ENCODE data around the gene CHPT1.

Gene CHPT1

DNA sequence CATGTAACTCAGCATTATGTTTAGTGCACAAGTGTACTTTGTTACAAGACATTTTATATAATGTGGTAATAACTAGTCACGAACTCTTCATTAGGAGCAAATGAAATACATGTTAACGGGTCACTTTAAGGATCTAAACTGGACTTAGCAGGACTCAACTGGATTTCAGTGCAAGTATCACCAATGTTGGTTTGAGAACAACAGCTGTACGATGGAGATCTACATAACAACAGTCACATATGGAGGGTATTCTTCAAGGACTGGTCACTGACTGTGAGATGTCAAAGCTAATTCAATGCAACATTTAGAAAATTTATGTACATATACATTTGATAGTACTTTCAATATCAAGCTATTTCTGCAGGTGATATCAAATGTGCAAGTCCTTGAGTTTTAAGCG is 64.3 kb downstream of the CHPT1 start:
- TF ChIP-seq JUND (IDR thresholded peaks at IDR 0.05; ENCODE audit: low read depth) = no peak

DNA sequence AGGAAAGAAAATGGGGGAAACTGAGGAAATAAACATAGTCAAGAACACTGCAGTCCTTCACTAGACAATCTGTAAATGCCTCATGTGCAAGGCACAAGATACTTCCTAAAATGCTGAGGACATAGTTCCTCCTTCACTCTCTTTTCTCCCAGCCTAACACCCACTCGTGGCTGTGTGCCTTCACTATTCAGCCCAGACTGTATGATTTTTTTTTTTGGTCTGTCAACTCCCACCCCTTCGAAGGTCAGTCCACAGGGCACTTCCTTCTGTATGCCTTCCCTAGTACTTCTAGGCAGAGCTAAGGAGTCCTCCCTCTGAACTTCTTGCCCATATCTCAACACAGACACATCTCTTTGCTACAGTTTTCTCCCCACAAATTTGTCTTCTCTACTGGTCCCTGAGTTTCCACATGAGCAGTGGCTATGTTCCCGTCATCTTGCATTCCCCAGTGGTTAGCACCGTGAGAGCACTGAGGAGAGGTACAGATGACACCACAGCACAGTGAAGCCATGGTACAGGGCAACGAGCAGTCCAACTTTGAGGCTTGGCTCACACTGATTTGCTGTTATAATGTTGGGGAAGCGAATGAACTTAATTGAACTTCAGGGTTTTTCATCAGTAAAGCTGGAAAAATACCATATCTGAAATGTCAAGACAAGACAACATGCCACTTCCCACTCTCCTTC is 65.9 kb downstream of the CHPT1 start:
- TF ChIP-seq JUND (IDR thresholded peaks at IDR 0.05; ENCODE audit: low read depth) = no peak
- DNase-seq (ENCODE audit: low read depth in 1 of 2, low spot score in 1 of 2) = no peak
- in situ Hi-C loops (cut with HindIII; ENCODE audit: low pct_unique_long_range_greater_than_20kb, low sequenced_read_pairs) = no loop called here

More for the DNA sequence above, 64.3 kb downstream of the CHPT1 start:
- no peak for DNase-seq (ENCODE audit: low read depth in 1 of 2, low spot score in 1 of 2)
- in situ Hi-C loops (cut with HindIII; ENCODE audit: low pct_unique_long_range_greater_than_20kb, low sequenced_read_pairs) = no loop called here

DNA sequence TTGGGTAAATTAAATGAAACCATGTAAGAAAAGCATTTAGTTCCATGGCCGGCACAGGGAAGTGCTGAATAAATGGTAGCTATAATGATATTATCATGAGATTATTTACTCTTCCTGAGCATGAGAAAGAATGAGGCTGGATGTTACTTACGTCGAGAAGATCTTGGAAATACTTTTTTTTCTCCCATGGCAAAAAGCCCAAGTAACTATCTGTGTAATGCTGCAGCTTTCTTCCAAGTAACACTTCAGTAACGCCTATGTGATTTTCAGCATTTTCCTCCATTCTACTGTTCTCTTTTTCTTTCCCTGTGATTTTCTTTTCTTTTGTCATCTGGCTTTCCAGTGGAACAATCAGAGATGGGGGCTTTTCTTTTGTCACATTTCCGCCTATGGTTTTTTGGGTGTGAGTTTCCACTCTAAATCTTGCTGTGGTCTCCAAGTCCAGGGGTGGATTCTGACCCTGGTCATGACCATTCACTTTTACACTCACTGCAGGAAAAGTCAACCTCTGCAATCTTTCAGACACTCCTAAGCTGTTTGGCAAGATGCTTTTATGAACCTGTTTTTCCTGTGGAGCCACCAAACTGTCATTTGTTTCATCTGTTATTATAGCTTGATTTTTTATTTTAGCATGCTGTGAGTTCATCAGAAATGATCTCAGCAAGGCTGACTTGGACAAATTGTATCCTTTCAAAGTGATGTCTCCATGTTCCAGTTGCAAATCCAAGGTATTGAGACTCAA is 66.8 kb downstream of the CHPT1 start:
- in situ Hi-C loops (cut with HindIII; ENCODE audit: low pct_unique_long_range_greater_than_20kb, low sequenced_read_pairs) = no loop called here
- peak in 1 of 2 experiments; percentile 72 for DNase-seq (ENCODE audit: low read depth in 1 of 2, low spot score in 1 of 2)
- no peak for TF ChIP-seq JUND (IDR thresholded peaks at IDR 0.05; ENCODE audit: low read depth)

DNA sequence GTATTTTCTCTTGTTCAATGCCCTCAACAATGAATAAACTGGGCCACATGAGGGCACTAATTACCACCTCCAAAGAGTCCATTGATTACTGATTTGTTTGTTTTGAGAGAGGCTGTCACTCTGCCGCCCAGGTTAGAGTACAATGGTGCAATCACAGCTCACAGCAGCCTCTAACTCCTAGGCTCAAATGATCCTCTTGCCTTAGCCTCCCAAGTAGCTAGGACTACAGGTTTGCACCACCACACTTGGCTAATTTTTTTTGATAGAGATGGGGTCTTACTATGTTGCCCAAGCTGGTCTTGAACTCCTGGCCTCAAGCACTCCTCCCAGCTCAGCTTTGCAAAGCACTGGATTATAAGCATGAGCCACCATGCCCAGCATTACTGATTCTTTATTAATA is 70.1 kb downstream of the CHPT1 start:
- TF ChIP-seq JUND (IDR thresholded peaks at IDR 0.05; ENCODE audit: low read depth) = no peak
- no peak for DNase-seq (ENCODE audit: low read depth in 1 of 2, low spot score in 1 of 2)
- in situ Hi-C loops (cut with HindIII; ENCODE audit: low pct_unique_long_range_greater_than_20kb, low sequenced_read_pairs) = no loop called here

DNA sequence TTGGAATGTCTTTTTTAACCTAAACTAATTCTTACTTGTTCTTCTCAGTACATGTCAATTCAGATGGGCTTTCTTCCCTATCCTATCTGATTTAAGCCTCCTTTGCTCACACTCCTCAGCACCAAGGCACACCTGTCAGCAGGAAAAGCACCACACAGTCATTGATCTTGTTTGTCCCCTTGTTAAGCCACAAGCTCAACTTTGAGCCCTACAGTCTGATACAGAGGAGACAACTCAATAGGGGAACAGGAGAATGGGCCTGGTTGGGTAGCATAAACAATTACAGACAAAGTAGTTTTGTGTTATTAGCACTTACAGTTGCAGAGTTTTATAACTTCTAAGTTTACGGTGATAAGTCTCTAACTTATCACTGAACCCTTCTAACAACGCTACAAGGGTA is 71.3 kb downstream of the CHPT1 start:
- TF ChIP-seq JUND (IDR thresholded peaks at IDR 0.05; ENCODE audit: low read depth) = no peak
- in situ Hi-C loops (cut with HindIII; ENCODE audit: low pct_unique_long_range_greater_than_20kb, low sequenced_read_pairs) = no loop called here
- DNase-seq (ENCODE audit: low read depth in 1 of 2, low spot score in 1 of 2) = no peak

DNA sequence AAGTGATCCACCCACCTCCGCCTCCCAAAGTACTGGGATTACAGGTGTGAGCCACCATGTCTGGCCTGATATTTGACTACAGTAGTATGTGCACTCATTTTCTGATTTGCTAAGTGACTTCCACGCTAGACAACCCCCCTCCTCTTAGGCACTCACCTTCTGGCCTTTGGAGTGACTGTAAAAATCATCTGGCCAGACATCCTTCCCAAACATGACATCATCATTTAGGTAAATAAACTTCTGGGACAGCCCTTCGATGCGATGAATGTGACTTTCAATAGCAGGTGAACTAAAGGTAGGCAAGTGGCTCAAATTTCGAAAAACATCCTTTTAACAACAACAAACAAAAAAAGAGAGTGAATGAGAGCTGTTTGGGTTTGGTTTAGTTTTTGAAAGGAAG is 72.4 kb downstream of the CHPT1 start:
- in situ Hi-C loops (cut with HindIII; ENCODE audit: low pct_unique_long_range_greater_than_20kb, low sequenced_read_pairs) = no loop called here

DNA sequence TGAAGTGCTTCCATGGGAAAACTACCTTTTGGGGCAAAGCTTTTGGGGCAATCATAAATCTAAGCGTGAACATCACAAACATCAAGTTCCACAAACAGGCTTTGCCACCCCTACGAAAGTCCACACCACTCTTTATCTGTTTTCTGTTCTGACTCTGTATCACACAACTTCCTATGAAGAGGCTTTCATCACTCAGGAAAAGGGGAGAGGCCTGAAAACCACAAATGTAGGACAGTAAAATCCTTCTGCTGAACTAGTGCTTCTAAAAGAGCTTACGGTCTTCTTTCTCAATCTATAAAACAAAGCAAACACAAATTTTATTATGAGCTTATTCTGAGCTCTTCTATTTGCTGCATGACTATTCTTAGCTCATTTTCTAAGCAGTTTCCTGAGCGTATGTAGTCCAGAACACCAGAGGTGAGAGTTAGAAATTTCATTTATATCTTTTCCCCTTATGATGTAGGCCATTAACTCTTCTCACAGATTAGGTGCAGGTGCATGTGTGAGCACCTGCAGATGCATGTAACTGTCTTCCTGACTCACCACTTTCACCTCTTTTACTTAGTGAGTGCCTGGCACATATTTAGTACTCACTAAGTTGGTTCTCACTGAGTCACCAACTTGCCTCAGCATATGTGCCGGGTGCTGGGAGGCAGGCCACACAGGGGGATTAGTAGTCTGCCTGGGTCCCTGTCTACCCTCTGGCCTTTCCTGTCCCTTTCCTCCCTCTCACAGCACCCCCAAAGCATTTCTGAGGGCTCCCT is 74.8 kb downstream of the CHPT1 start:
- DNase-seq (ENCODE audit: low read depth in 1 of 2, low spot score in 1 of 2) = no peak
- in situ Hi-C loops (cut with HindIII; ENCODE audit: low pct_unique_long_range_greater_than_20kb, low sequenced_read_pairs) = no loop called here
- no peak for TF ChIP-seq JUND (IDR thresholded peaks at IDR 0.05; ENCODE audit: low read depth)

More for the DNA sequence above, 72.4 kb downstream of the CHPT1 start:
- no peak for TF ChIP-seq JUND (IDR thresholded peaks at IDR 0.05; ENCODE audit: low read depth)
- no peak for DNase-seq (ENCODE audit: low read depth in 1 of 2, low spot score in 1 of 2)

DNA sequence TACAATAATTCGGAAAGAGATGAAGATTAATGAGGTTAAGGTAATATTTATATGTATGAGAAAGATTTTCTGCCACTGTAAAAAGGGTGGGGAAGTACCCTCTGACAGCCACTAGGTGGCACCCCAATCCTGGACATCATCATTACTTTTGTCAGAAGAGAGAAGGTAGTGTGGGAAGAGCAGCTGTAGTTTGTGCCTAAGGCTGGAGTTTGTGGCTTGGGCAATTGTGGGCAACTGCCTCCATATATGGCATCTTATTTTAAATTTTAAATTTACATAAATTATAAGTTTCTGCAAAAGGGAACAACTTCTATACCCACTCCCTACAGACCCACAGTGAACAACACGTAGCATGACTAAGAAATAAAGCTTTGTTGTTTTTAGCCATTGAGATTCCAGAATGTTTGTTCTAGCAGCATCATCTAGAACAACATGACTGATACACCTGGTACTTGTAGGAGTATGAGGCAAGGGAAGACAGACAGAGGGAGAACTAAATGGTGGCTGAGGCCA is 76.3 kb downstream of the CHPT1 start:
- DNase-seq (ENCODE audit: low read depth in 1 of 2, low spot score in 1 of 2) = peak; percentile 70 to 83
- no peak for TF ChIP-seq JUND (IDR thresholded peaks at IDR 0.05; ENCODE audit: low read depth)
- in situ Hi-C loops (cut with HindIII; ENCODE audit: low pct_unique_long_range_greater_than_20kb, low sequenced_read_pairs) = no loop called here

DNA sequence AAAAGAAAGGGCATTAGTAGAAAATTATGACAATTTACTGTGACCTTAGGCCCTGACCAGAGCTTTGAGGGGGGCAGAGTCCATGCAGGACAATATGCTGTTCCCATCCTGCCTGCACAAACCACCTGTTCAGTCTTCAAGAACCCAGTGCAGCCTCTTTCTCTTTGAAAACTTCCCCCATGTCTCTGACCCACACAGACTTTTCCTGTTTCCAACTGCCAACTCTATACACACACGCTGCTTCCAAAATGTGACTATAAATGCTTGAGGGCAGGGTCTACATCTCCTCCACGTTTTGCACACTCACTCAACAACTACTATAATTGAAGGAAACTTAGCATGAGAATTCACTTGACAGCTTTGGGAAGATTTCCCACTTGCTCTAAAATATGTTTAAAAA is 78.4 kb downstream of the CHPT1 start:
- in situ Hi-C loops (cut with HindIII; ENCODE audit: low pct_unique_long_range_greater_than_20kb, low sequenced_read_pairs) = no loop called here
- no peak for DNase-seq (ENCODE audit: low read depth in 1 of 2, low spot score in 1 of 2)
- TF ChIP-seq JUND (IDR thresholded peaks at IDR 0.05; ENCODE audit: low read depth) = no peak

DNA sequence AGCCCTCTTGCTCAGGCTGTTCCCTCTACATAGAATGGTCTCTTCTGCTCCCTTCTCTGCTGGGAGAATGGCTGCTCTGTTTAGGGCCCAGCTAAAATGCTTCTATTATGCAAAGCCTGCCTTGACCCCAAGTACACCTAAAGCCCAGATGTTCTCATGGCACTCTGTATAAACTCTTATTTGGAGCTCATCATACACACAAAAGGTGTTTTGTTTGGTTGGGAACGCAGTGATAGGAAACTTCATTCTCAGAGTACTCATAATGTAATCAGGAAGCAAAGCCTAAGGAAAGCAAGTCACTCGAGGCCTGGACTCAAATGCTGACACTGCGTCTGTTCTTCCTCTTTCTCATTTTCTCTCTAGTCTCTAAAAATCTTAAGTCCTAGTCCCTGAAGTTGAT is 80.0 kb downstream of the CHPT1 start:
- in situ Hi-C loops (cut with HindIII; ENCODE audit: low pct_unique_long_range_greater_than_20kb, low sequenced_read_pairs) = no loop called here
- TF ChIP-seq JUND (IDR thresholded peaks at IDR 0.05; ENCODE audit: low read depth) = no peak
- DNase-seq (ENCODE audit: low read depth in 1 of 2, low spot score in 1 of 2) = no peak

DNA sequence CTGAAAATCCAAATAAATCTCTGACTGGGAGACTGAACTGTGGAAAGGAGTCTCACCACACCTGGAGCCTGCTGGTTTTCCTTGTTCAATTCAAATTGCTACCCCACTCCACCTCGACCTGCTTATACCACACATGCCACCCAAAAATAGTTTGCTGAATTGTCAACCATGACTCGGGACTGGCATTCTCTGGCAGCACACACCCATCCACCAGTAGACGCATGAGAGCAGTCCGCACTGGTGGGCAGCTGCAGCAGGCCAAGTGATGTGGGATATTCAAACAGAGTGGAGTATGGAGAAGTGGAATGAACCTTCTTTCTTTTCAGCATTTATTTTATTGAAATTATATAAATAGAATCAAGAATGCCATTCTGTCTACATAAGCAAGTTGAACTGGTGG is 80.5 kb downstream of the CHPT1 start:
- in situ Hi-C loops (cut with HindIII; ENCODE audit: low pct_unique_long_range_greater_than_20kb, low sequenced_read_pairs) = no loop called here
- no peak for DNase-seq (ENCODE audit: low read depth in 1 of 2, low spot score in 1 of 2)
- no peak for TF ChIP-seq JUND (IDR thresholded peaks at IDR 0.05; ENCODE audit: low read depth)
